Stimulated activated CD4-positive, alpha-beta T cell treated with anti-CD3 and anti-CD28 coated beads, Interleukin-4, amount 100 ng/mL, for 48 hours (primary cell): ENCODE results near the gene P2RY14.
A peak's percentile ranks its signal among the peaks of the same experiment; 100 is the strongest.
"Not testable (repeated sequence)": the region's sequence is repeated elsewhere in the genome, so short reads cannot be mapped to it uniquely, and the experiment has no call there.

Source experiments
- DNase-seq, 2 donors: peaks; one replicate each; pipeline ENCODE4 v3.0.0-alpha.2; 2020; ENCODE audit warnings: low read depth in 2 of 2

Gene P2RY14

DNA sequence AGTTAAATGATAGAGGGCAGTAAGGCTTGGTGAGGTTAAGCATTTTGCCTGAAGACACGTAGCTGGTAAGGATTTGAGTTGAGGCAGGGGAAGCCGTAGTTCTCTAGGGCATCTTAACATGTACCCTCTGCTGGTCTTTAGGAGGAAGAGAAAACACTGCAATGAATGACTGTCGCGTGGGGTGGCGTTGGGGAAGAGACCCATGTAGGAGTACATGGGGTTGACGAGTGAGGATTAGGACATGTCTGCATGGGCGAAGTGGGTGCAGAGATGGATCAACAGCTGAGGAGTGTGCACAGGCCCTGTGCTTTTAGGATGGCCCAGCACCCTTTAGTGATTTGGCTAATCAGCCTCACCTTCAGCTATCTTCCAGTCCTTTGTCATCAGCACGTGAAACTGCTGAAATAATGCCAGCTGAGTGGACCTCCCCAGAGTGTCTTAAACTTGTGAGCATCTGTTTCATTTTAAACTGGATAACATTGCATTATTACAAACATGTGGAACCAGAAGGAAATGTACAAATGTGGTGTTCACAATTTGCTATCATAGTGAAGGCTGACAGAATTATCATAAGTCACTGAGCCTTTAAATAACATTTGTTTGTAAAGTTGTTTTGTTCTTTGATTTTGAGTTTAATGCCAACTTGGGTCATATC is 15.3 kb downstream of the P2RY14 start:
- DNase-seq, result no peak

DNA sequence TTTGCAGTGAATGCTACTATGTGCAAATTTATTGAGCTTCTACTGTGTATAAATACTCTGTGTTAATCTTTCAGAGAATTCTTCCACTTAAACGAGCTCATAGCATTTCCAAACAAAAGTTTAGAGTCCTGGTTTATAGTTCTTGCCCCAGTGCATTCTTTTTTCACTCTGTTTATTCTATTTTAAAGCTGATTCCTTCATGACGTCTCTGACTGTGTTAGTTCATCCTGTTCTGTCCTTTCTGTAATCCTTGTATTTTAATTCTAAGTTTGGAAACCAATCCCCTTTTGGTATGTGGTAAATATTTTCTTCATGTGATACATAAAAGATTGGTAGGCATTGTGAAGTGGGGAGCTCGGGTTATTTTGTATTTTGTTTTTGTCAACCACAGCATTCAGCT is 18.7 kb downstream of the P2RY14 start:
- no peak for DNase-seq

DNA sequence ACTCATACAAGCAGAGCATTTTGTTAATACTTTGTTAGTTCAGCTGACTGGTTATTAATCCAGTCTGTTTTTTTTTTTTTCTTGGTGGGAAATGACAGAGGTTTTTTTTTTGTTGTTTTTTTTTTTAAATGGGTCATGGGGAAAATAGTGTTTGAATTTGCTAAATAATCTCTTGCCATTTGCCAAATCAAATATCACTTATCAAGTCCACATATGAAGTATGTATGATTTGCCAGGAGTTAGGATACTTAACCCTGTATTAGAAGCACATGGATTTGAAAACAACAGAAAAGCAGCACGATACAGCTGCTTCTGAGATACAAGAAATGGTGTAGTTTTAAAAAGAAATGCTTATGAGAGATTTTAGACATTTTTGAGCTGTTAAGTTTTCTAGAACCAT is 21.6 kb downstream of the P2RY14 start:
- DNase-seq, result no peak

- no peak for DNase-seq
Measured at GRCh38 chr3:151248772-151249337, 29.5 kb downstream of the P2RY14 start.

DNA sequence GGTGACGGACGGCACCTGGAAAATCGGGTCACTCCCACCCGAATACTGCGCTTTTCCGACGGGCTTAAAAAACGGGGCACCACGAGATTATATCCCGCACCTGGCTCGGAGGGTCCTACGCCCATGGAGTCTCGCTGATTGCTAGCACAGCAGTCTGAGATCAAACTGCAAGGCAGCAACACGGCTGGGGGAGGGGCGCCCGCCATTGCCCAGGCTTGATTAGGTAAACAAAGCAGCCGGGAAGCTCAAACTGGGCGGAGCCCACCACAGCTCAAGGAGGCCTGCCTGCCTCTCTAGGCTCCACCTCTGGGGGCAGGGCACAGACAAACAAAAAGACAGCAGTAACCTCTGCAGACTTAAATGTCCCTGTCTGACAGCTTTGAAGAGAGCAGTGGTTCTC is 36.3 kb downstream of the P2RY14 start:
- not testable (repeated sequence) for DNase-seq

GRCh38 chr3:151236736-151237135 is 41.6 kb downstream of the P2RY14 start:
- no peak for DNase-seq

GRCh38 chr3:151236316-151236715 is 42.0 kb downstream of the P2RY14 start:
- no peak for DNase-seq

DNA sequence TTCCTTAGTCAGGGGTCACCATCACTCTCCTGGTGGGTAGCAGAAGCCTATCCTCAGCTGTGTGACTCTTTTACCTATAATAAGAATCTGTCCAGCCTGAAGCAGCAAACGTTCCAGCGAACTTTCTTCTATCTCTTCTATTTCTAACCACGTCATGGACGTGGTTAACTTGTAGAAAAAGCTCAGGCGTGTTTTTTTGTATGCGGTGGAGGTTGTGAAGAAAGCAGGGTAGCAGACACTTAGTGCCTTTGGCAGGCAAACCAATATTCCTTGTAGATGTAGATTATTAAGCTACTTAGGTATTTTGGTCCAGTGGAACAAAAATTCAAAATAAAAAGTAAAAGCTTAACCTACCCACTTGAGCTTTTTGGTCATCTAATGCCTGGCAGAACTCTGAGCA is 43.5 kb downstream of the P2RY14 start:
- DNase-seq, result no peak

DNA sequence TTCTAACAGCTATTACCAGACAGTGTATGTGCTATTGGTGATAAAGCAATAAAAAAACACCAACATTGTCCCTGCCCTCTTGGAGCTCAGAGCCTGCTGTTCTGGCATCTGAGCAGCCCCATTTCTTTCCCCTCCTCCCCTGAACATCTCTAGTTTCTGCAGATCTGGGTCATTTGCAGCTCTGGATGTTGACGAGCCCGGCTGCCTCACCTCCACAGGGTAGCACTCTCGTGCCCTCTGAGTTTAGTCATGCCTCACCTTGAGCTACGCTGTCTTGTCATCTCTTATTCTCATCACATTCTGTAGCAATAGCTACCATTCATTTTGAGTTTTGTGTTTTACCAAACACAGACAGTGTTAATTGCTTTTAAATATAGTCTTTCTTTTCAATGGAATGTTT is 45.4 kb downstream of the P2RY14 start:
- no peak for DNase-seq

DNA sequence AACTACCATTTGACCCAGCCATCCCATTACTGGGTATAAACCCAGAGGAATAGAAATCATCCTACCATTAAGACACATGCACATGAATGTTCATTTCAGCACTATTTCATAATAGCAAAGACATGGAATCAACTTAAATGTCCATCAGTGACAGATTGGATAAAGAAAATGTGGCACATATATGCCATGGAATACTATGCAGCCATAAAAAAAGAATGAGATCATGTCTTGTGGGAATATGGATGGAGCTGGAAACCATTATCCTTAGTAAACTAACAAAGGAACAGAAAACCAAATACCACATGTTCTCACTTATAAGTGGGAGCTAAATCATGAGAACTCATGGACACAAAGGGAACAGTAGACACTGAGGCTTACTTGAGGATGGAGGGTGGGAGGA is 45.9 kb downstream of the P2RY14 start:
- not testable (repeated sequence) for DNase-seq

DNA sequence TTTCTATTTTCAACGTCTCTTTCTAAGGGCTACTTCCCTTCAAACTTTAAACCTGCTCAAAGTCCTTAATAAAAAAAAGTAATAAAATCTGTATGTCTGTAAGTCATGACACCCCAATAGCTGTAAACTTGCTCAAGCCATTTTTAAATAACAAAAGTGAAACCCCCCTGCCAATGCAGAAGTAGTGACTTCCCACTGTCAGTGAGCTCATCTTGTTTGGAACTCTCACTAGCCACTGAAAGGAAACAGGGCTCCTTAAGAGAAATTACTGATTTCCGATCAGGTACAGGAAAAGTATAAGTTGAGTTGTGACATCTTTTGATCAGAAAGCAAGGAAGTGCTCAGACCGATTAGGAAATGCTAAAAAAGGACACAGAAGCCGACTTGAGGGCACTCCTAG is 47.7 kb downstream of the P2RY14 start:
- DNase-seq, result no peak

- DNase-seq, result no peak
Measured at GRCh38 chr3:151228666-151229040, 49.7 kb downstream of the P2RY14 start.

DNA sequence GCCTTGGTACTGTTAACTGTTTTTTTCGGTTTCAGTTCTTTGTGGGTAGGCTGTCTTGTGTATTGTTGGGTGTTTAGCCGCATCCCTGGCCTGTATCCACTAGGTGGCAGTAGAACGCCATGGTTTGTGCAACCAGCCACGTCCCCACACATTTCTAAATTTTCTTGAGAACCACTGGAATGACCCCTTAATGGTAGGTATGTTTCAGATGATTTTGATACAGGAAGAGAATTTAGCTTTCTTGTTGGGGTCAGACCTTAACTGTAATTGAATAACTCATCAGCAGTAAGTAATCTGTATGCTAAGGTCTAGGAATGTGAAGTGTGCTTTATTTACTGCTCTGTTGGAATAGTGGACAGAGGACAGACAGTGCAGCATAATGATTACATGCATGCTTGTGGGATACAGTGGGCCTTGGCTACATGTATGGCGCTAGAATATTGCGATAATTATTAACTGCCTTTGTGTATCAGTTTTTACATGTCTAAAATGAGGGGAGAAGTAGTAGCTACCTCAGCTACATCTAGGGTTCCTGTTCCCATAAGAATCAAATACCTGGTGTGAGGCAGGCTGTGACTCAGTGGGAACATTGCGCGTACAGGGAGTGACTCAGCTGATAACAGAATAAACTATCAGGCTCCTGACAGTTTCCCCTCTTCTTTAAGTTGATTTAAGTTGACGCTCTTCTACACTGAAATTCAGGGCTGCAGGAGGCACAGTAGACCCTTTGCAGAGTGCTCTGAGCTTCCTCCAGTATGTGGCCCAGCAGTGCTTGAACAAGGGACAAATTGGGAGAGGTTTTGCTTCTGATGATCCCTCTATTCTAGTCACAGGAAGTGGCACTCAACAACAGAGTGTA is 50.3 kb downstream of the P2RY14 start:
- DNase-seq, result peak; percentile 66 to 69

DNA sequence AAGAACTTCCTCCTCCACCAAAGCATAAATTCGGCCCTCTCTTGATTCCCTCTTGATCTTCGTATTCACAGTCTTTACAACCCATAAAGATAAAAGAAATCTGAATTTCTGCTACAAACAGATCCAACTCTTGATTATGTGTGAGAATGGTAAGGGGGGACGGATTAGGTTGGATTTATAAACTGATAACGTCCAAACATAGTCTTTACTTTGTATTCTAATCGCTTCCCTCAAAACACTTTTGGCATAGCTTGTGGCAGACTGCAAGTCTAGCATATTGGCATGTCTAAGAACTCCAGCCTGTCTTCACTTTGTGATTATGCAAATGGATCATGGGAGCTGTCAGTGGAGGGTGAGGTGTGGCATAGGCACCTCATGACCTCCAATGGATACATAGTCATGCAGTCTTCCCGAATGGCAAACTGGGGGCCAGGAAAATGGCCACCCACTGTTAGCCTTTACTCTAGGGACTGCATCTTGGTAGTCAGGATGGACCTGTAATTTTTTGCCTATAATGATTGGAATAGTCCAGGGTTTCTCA is 51.0 kb downstream of the P2RY14 start:
- no peak for DNase-seq

GRCh38 chr3:151226825-151227224 is 51.5 kb downstream of the P2RY14 start:
- DNase-seq, result no peak

GRCh38 chr3:151226088-151226563 is 52.2 kb downstream of the P2RY14 start:
- no peak for DNase-seq

DNA sequence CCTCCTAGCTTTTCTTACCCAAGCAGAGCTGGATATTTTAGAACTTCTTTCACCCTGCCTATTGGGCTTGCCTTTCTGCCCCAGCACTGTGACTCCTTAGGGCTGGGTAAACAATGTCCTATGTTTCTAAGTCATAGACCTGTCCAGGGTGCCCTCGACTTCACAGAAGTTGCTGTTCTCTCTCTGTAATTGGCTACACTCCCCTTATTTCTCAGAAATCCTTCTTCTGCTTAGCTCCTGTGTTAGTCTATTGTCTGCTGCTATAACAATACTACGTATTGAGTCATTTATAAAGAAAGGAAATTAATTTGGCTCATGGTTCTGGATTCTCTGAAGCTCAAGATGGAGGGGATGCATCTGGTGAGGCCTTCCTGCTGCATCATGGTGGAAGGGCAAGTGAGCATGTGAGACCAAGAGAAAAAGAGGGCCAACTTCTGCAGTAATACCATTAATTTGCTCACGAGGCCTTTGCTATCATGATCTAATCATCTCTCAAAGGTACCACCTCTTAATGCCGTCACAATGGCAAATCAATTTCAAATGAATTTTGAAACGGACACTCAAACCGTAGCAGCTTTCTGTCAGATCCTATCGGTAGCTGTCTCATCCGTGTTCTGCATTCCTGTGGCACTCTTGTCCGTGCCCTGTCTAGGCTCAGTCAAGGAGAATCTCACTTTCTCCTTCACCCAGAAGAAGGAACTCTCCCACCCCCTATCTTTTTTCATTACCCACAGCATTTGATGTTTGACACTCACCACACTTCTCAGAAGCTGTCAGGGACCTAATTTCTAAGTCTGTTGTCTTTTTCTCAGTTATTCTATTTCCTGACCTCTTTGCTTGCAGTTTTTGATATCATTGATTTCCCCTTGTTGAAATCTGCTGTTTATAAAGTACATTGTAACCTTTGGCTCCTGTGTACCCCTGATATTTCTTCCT is 53.0 kb downstream of the P2RY14 start:
- DNase-seq, result no peak

- DNase-seq, result no peak
Measured at GRCh38 chr3:151224268-151224866, 54.0 kb downstream of the P2RY14 start.

DNA sequence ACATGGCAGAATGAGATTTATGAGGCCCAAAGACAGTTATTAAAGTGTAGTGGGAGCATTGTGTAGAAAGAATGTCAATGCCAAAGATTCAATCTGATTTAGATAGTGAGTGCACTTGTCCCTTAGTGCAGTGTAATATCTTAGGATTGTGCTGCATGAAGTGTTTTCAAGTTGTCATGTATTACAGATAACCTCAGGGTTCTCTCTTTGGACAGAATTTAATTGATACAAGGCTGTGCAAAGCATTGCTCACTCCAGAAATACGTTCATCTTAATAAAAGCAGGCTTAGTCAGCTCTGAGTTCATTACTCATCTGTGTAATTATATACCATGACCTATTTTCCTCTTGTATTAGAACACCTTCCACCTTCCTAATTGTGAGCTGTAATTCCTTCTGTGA is 59.3 kb downstream of the P2RY14 start:
- no peak for DNase-seq

GRCh38 chr3:151218136-151218535 is 60.2 kb downstream of the P2RY14 start:
- no peak for DNase-seq
